Measurements from ENCODE around the gene MOCOS. TPM values are rescaled to one million over a fixed set of nuclear protein-coding genes. Genes with fewer than 3 reads are reported as not detected.
"Not testable (repeated sequence)": the region's sequence is repeated elsewhere in the genome, so short reads cannot be mapped to it uniquely, and the experiment has no call there.

Gene MOCOS
- total and polyA plus RNA-seq, 2 donors = 0.19 to 2.5 TPM

- Histone ChIP-seq H3K36me3 (ENCODE audit: control insufficient read depth in 2 of 2, insufficient read depth in 2 of 2, low read length in 1 of 2) (peaks cover 54 to 82% of the 10 kb centered on the region in 2 donors), H3K4me1 (ENCODE audit: control insufficient read depth in 2 of 2, insufficient read depth in 2 of 2, low read length in 2 of 2) (no peaks in the 10 kb centered on the region), H3K9me3 (ENCODE audit: control insufficient read depth in 2 of 2, insufficient read depth in 1 of 2, low read length in 1 of 2) (no peaks in the 10 kb centered on the region), H3K27ac (ENCODE audit: low read depth in 1 of 2, low read length in 1 of 2) (no peak overlapping the region), H3K4me3 (ENCODE audit: low read length in 2 of 2) (no peak overlapping the region), H3K27me3 (ENCODE audit: control insufficient read depth in 2 of 2, insufficient read depth in 1 of 2, low read length in 1 of 2) (no peaks in the 10 kb centered on the region)
- 97% methylated on average over 2 of the region's 2 CpGs for WGBS
- DNase-seq (ENCODE audit: low read depth in 6 of 9, low spot score in 9 of 9) = no peak
Observed at GRCh38 chr18:36153771-36154170, 33.5 kb upstream of the MOCOS start.

- 91% methylated on average over 7 of the region's 7 CpGs for WGBS
- Histone ChIP-seq H3K27ac (ENCODE audit: low read depth in 1 of 2, low read length in 1 of 2) (no peak overlapping the region), H3K36me3 (ENCODE audit: control insufficient read depth in 2 of 2, insufficient read depth in 2 of 2, low read length in 1 of 2) (peaks cover 42 to 82% of the 10 kb centered on the region in 2 donors), H3K9me3 (ENCODE audit: control insufficient read depth in 2 of 2, insufficient read depth in 1 of 2, low read length in 1 of 2) (no peaks in the 10 kb centered on the region), H3K4me3 (ENCODE audit: low read length in 2 of 2) (no peak overlapping the region), H3K27me3 (ENCODE audit: control insufficient read depth in 2 of 2, insufficient read depth in 1 of 2, low read length in 1 of 2) (no peaks in the 10 kb centered on the region), H3K4me1 (ENCODE audit: control insufficient read depth in 2 of 2, insufficient read depth in 2 of 2, low read length in 2 of 2) (no peaks in the 10 kb centered on the region)
- DNase-seq (ENCODE audit: low read depth in 6 of 9, low spot score in 9 of 9) = no peak
Observed at GRCh38 chr18:36155851-36156757, 31.2 kb upstream of the MOCOS start.

GRCh38 chr18:36157441-36157840 is 29.9 kb upstream of the MOCOS start:
- Histone ChIP-seq H3K36me3 (ENCODE audit: control insufficient read depth in 2 of 2, insufficient read depth in 2 of 2, low read length in 1 of 2) (peaks cover 33 to 81% of the 10 kb centered on the region in 2 donors), H3K9me3 (ENCODE audit: control insufficient read depth in 2 of 2, insufficient read depth in 1 of 2, low read length in 1 of 2) (no peaks in the 10 kb centered on the region)
- no peak for DNase-seq (ENCODE audit: low read depth in 6 of 9, low spot score in 9 of 9)

DNA sequence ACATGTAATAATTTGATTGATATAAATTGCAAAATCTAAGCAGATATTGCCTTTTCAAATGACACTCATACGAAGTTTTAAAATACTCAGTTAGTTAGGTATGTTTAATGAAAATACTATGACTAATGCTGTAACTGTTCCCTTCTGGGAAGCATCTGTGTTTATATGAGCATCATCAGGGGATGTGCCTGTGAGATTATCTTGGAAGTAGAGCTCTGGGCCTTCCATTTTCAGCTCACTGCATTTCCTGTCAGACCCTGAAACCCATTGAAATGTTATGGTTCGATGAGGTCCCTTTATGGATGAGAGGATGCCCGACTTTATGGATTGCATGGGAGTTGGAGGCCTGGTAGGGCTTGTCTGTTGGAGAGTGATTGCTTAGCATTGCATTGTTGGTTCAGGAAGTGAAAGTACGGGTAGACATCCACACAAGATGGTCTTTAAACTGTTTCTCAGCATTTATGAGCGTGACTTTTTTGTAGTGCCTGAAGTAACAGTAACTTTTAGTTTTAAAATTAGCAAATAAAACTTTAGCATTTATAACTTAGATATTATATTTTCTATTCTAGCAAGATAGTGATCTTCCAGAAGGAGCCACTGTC is 28.9 kb upstream of the MOCOS start:
- 95% methylated on average over 5 of the region's 5 CpGs for WGBS

More at GRCh38 chr18:36157441-36157840, 29.9 kb upstream of the MOCOS start:
- Histone ChIP-seq H3K4me1 (ENCODE audit: control insufficient read depth in 2 of 2, insufficient read depth in 2 of 2, low read length in 2 of 2) (no peaks in the 10 kb centered on the region), H3K27me3 (ENCODE audit: control insufficient read depth in 2 of 2, insufficient read depth in 1 of 2, low read length in 1 of 2) (no peaks in the 10 kb centered on the region), H3K27ac (ENCODE audit: low read depth in 1 of 2, low read length in 1 of 2) (no peak overlapping the region), H3K4me3 (ENCODE audit: low read length in 2 of 2) (no peak overlapping the region)

DNA sequence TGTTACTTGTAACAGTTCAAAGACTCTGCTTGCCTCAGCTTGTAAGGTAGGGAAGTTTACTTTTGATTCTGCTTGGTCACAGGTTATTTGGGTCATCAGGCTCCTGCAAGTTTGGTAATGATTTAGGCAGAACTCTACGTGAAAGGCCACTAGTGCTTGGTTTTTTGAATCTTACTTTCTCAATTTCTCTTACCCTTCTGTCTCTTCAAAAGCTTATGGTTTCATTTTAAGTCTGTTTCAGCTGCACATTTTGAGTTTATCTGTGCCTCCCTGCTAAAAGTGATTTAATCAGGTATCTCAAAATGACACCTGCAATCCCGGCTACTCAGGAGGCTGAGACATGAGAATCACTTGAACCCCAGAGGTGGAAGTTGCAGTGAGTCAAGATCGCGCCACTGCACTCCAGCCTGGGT is 26.3 kb upstream of the MOCOS start:
- DNase-seq (ENCODE audit: low read depth in 6 of 9, low spot score in 9 of 9) = no peak
- 95% methylated on average over 4 of the region's 4 CpGs for WGBS
- Histone ChIP-seq H3K36me3 (ENCODE audit: control insufficient read depth in 2 of 2, insufficient read depth in 2 of 2, low read length in 1 of 2) (peaks cover 16 to 72% of the 10 kb centered on the region in 2 donors), H3K27me3 (ENCODE audit: control insufficient read depth in 2 of 2, insufficient read depth in 1 of 2, low read length in 1 of 2) (no peaks in the 10 kb centered on the region), H3K4me3 (ENCODE audit: low read length in 2 of 2) (no peak overlapping the region), H3K27ac (ENCODE audit: low read depth in 1 of 2, low read length in 1 of 2) (no peak overlapping the region), H3K9me3 (ENCODE audit: control insufficient read depth in 2 of 2, insufficient read depth in 1 of 2, low read length in 1 of 2) (no peaks in the 10 kb centered on the region), H3K4me1 (ENCODE audit: control insufficient read depth in 2 of 2, insufficient read depth in 2 of 2, low read length in 2 of 2) (no peaks in the 10 kb centered on the region)

More for the DNA sequence above, 28.9 kb upstream of the MOCOS start:
- Histone ChIP-seq H3K27ac (ENCODE audit: low read depth in 1 of 2, low read length in 1 of 2) (no peak overlapping the region), H3K36me3 (ENCODE audit: control insufficient read depth in 2 of 2, insufficient read depth in 2 of 2, low read length in 1 of 2) (peaks cover 24 to 74% of the 10 kb centered on the region in 2 donors), H3K4me3 (ENCODE audit: low read length in 2 of 2) (no peak overlapping the region), H3K4me1 (ENCODE audit: control insufficient read depth in 2 of 2, insufficient read depth in 2 of 2, low read length in 2 of 2) (no peaks in the 10 kb centered on the region), H3K27me3 (ENCODE audit: control insufficient read depth in 2 of 2, insufficient read depth in 1 of 2, low read length in 1 of 2) (no peaks in the 10 kb centered on the region), H3K9me3 (ENCODE audit: control insufficient read depth in 2 of 2, insufficient read depth in 1 of 2, low read length in 1 of 2) (no peaks in the 10 kb centered on the region)
- DNase-seq (ENCODE audit: low read depth in 6 of 9, low spot score in 9 of 9) = no peak

DNA sequence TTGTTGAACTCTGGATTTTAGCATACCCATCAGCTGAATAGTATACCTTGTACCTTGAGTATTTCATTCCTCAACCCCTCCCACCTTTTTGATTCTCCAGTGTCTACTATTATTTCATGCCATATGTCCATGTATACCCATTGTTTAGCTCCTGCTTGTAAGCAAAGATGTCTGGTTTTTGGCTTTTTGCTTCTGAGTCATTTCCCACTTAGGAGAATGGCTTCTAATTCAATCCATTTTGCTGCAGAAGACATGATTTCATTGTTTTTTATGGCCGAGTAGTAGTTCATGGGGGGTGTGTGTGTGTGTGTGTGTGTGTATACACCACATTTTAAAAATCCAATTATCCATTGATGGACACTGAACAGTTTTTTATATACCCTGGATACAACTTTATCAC is 24.3 kb upstream of the MOCOS start:
- Histone ChIP-seq H3K4me3 (ENCODE audit: low read length in 2 of 2) (no peak overlapping the region), H3K36me3 (ENCODE audit: control insufficient read depth in 2 of 2, insufficient read depth in 2 of 2, low read length in 1 of 2) (peaks cover 17 to 65% of the 10 kb centered on the region in 2 donors), H3K27ac (ENCODE audit: low read depth in 1 of 2, low read length in 1 of 2) (no peak overlapping the region), H3K9me3 (ENCODE audit: control insufficient read depth in 2 of 2, insufficient read depth in 1 of 2, low read length in 1 of 2) (no peaks in the 10 kb centered on the region), H3K4me1 (ENCODE audit: control insufficient read depth in 2 of 2, insufficient read depth in 2 of 2, low read length in 2 of 2) (no peaks in the 10 kb centered on the region), H3K27me3 (ENCODE audit: control insufficient read depth in 2 of 2, insufficient read depth in 1 of 2, low read length in 1 of 2) (no peaks in the 10 kb centered on the region)
- DNase-seq (ENCODE audit: low read depth in 6 of 9, low spot score in 9 of 9) = no peak
- WGBS = 96% methylated on average over 1 of the region's 1 CpG

DNA sequence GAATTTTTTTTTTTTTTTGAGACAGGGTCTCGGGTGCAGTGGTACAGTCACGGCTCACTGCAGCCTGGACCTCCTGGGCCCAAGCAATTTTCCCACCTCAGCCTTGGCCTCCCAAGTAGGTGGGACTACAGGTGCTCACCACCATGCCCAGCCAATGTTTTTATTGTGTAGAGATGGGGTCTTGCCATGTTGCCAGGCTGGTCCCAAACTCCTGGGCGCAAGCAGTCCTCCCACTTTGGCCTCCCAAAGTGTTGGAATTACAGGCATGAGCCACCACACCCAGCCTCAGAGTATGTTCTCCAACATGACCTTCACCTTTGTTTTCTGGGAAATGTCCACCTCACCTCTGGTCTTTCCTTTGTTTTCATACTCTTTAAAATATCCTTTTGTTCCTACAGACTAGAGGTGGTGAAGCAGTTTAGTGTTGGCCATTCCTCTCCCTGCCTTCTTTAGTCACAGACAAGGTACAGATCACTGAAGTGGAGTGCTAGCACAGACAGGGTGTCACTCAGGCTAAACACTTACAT is 19.5 kb upstream of the MOCOS start:
- no peaks in the 10 kb centered on the region for H3K4me1 ChIP-seq (ENCODE audit: control insufficient read depth in 2 of 2, insufficient read depth in 2 of 2, low read length in 2 of 2)
- no peaks in the 10 kb centered on the region for H3K9me3 ChIP-seq (ENCODE audit: control insufficient read depth in 2 of 2, insufficient read depth in 1 of 2, low read length in 1 of 2)
- H3K27me3 ChIP-seq (ENCODE audit: control insufficient read depth in 2 of 2, insufficient read depth in 1 of 2, low read length in 1 of 2) = no peaks in the 10 kb centered on the region
- no peak for DNase-seq (ENCODE audit: low read depth in 6 of 9, low spot score in 9 of 9)
- 99% methylated on average over 3 of the region's 3 CpGs for WGBS
- H3K4me3 ChIP-seq (ENCODE audit: low read length in 2 of 2) = no peak overlapping the region
- H3K36me3 ChIP-seq (ENCODE audit: control insufficient read depth in 2 of 2, insufficient read depth in 2 of 2, low read length in 1 of 2) = peaks cover 35 to 61% of the 10 kb centered on the region in 2 donors
- H3K27ac ChIP-seq (ENCODE audit: low read depth in 1 of 2, low read length in 1 of 2) = no peak overlapping the region

GRCh38 chr18:36168296-36168695 is 19.0 kb upstream of the MOCOS start:
- H3K27ac ChIP-seq (ENCODE audit: low read depth in 1 of 2, low read length in 1 of 2); H3K4me1 ChIP-seq (ENCODE audit: control insufficient read depth in 2 of 2, insufficient read depth in 2 of 2, low read length in 2 of 2); DNase-seq (ENCODE audit: low read depth in 6 of 9, low spot score in 9 of 9); H3K9me3 ChIP-seq (ENCODE audit: control insufficient read depth in 2 of 2, insufficient read depth in 1 of 2, low read length in 1 of 2); H3K27me3 ChIP-seq (ENCODE audit: control insufficient read depth in 2 of 2, insufficient read depth in 1 of 2, low read length in 1 of 2); H3K4me3 ChIP-seq (ENCODE audit: low read length in 2 of 2): not testable (repeated sequence)
- 90% methylated on average over 3 of the region's 3 CpGs for WGBS
- H3K36me3 ChIP-seq (ENCODE audit: control insufficient read depth in 2 of 2, insufficient read depth in 2 of 2, low read length in 1 of 2) = peaks cover 35 to 62% of the 10 kb centered on the region in 2 donors

DNA sequence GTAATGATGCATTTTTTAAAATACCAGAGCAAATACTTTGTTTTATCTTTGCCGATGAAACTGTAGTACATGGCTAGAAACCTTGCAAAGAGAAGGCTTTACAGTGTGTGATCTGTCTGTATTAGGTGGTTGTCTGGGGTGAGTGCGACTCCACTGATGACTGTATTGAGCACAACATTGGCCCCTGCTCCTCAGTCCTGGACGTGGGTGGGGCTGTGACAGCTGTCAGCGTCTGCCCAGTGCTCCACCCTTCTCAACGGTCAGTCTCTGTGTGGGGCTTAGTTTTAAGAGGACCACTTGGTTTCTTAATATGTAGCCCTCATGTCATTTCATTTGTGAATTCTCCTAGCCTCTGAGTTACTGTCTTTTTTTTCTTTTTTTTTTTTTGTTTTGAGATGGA is 17.4 kb upstream of the MOCOS start:
- DNase-seq (ENCODE audit: low read depth in 6 of 9, low spot score in 9 of 9) = no peak
- Histone ChIP-seq H3K9me3 (ENCODE audit: control insufficient read depth in 2 of 2, insufficient read depth in 1 of 2, low read length in 1 of 2) (no peaks in the 10 kb centered on the region), H3K27me3 (ENCODE audit: control insufficient read depth in 2 of 2, insufficient read depth in 1 of 2, low read length in 1 of 2) (no peaks in the 10 kb centered on the region), H3K4me3 (ENCODE audit: low read length in 2 of 2) (no peak overlapping the region), H3K4me1 (ENCODE audit: control insufficient read depth in 2 of 2, insufficient read depth in 2 of 2, low read length in 2 of 2) (no peaks in the 10 kb centered on the region), H3K36me3 (ENCODE audit: control insufficient read depth in 2 of 2, insufficient read depth in 2 of 2, low read length in 1 of 2) (peaks cover 41 to 62% of the 10 kb centered on the region in 2 donors), H3K27ac (ENCODE audit: low read depth in 1 of 2, low read length in 1 of 2) (no peak overlapping the region)
- WGBS = 78% methylated on average over 5 of the region's 5 CpGs
